Adrenal gland (tissue), 12 donors: ENCODE data around the gene LRIG1. TPM values are rescaled to one million over a fixed set of nuclear protein-coding genes. Genes with fewer than 3 reads are reported as not detected.

Experiments
- DNase-seq, 7 donors: peaks; one replicate each; pipeline ENCODE4 v3.0.0-alpha.2; 2019 to 2020
- H3K27ac ChIP-seq, 5 donors: fragments of 200-600 bp; sonication (generic) in 4 of 5; 1 replicate in 3 of 5; 2 replicates in 2 of 5; pipeline versions ENCODE4 v1.5.1 to v1.8.0; 2016 to 2020; ENCODE audit warnings: mild to moderate bottlenecking in 1 of 5
- H3K27me3 ChIP-seq: fragments of 200-600 bp; 2 replicates; pipeline ENCODE4 v1.8.0; 2021
- H3K36me3 ChIP-seq, 2 donors: fragments of 200-600 bp; replicated peaks in 1 of 2; 1 replicate in 1 of 2; 2 replicates in 1 of 2; pipeline versions ENCODE4 v1.5.1 to v1.8.0; 2018 to 2022
- H3K4me1 ChIP-seq, 2 donors: fragments of 200-600 bp; replicated peaks in 1 of 2; 1 replicate in 1 of 2; 2 replicates in 1 of 2; pipeline versions ENCODE4 v1.5.1 to v1.8.0; 2018 to 2021
- H3K4me3 ChIP-seq, 4 donors: fragments of 200-600 bp; sonication (generic) in 3 of 4; one replicate each; pipeline ENCODE4 v1.5.1; 2016 to 2018
- H3K9me3 ChIP-seq, 3 donors: fragments of 200-600 bp; sonication (generic) in 1 of 3; replicated peaks in 1 of 3; 1 replicate in 2 of 3; 2 replicates in 1 of 3; pipeline versions ENCODE4 v1.5.1 to v1.8.0; 2016 to 2021
- CTCF ChIP-seq, 6 experiments: fragments of 450-650 bp in 4 of 6; fragments of 200-600 bp in 2 of 6; sonication (generic) in 1 of 6; IDR thresholded peaks; 1 replicate in 5 of 6; 2 replicates in 1 of 6; pipeline versions ENCODE4 v1.5.1 to v1.8.0; 2016 to 2021; ENCODE audit warnings: antibody characterized with exemption in 6 of 6, mild to moderate bottlenecking in 2 of 6, moderate library complexity in 1 of 6
- POLR2A ChIP-seq, 2 donors: fragments of 450-650 bp; IDR thresholded peaks; one replicate each; pipeline ENCODE4 v1.6.1; 2017; ENCODE audit warnings: antibody characterized with exemption in 2 of 2, mild to moderate bottlenecking in 2 of 2, moderate library complexity in 1 of 2
- WGBS, 4 donors: extraction: QIAGEN DNeasy Blood & Tissue Kit in 2 of 4; methylation state at CpG; one replicate each; pipeline versions ENCODE4 v1.1.5 to v1.1.7; 2013 to 2017; 5-methylcytosine and 5-hydroxymethylcytosine counted together
- intact Hi-C, 2 donors: fragments of 100-400 bp; cut with DNase I; formaldehyde crosslinking; loops; one replicate each; pipeline versions ENCODE4 v1.14.1 to v1.15.0; 2022 to 2023
- polyA plus RNA-seq, 3 donors: library from polyadenylated mRNA; stranded (reverse); fragments of 200-250 nt in 2 of 3; fragments of 350-450 nt in 1 of 3; fragmentation: Illumina TruSeq in 1 of 3; extraction: RNeasy Lipid Tissue Mini Kit (QIAGEN cat#74804) in 1 of 3; gene quantifications; one replicate each; pipeline ENCODE4 v1.2.3, GENCODE V29; 2013 to 2014
- total RNA-seq, 9 donors: library from RNA; depleted of rRNA in 4 of 9; stranded (reverse); fragments of >200 nt in 4 of 9; fragments of 120-200 nt in 1 of 9; fragmentation: NEBNext Ultra II Directional in 1 of 9; extraction: Animal tissue kit (Norgen Biotek cat#: 25700) in 1 of 9; gene quantifications; one replicate each; pipeline versions ENCODE4 v1.1.0 to v1.2.4, GENCODE V29; 2013 to 2023
- donor health status: healthy with polysubstance abuse.
- donor health status: Bipolar disorder and iron deficiency.
- donor health status: DM: yes; HTN: yes; CAD: no.
- donor health status: DM: no; HTN: no; CAD: no.
- donor health status: DM: no; HTN: no; CAD: no.
- donor health status: DM: yes; HTN: yes; CAD: no.

LRIG1 gene
- total and polyA plus RNA-seq, 12 donors = 1.5 to 13.3 (median 4.7) TPM

GRCh38 chr3:66492071-66492470, 8.8 kb downstream of the LRIG1 start:
- Histone ChIP-seq H3K9me3 (no peaks in the 10 kb centered on the region), H3K4me3 (no peak overlapping the region), H3K27me3 (no peaks in the 10 kb centered on the region), H3K27ac (no peak overlapping the region), H3K36me3 (no peaks in the 10 kb centered on the region), H3K4me1 (no peaks in the 10 kb centered on the region)
- no peak for DNase-seq
- intact Hi-C loops = no loop called here
- WGBS, 4 donors = 72 to 93% (median 77%) methylated on average over 3 of the region's 3 CpGs
- TF ChIP-seq CTCF (IDR thresholded peaks at IDR 0.05) = no peak

GRCh38 chr3:66490984-66491383, 9.8 kb downstream of the LRIG1 start:
- DNase-seq = no peak
- 73 to 80% (median 75%) methylated on average over 1 of the region's 1 CpG for WGBS, 4 donors
- intact Hi-C loops = no loop called here
- H3K36me3 ChIP-seq = no peaks in the 10 kb centered on the region
- H3K27ac ChIP-seq = no peak overlapping the region
- no peaks in the 10 kb centered on the region for H3K27me3 ChIP-seq
- H3K4me3 ChIP-seq = no peak overlapping the region
- H3K4me1 ChIP-seq = no peaks in the 10 kb centered on the region
- TF ChIP-seq POLR2A (IDR thresholded peaks at IDR 0.05) (no peak), CTCF (IDR thresholded peaks at IDR 0.05) (no peak)
- no peaks in the 10 kb centered on the region for H3K9me3 ChIP-seq

GRCh38 chr3:66490214-66490613, 10.6 kb downstream of the LRIG1 start:
- DNase-seq = no peak
- Histone ChIP-seq H3K9me3 (no peaks in the 10 kb centered on the region), H3K36me3 (no peaks in the 10 kb centered on the region), H3K27me3 (no peaks in the 10 kb centered on the region), H3K4me1 (no peaks in the 10 kb centered on the region), H3K27ac (no peak overlapping the region), H3K4me3 (no peak overlapping the region)
- 45 to 56% (median 52%) methylated on average over 4 of the region's 4 CpGs for WGBS, 4 donors
- TF ChIP-seq POLR2A (IDR thresholded peaks at IDR 0.05) (no peak), CTCF (IDR thresholded peaks at IDR 0.05) (no peak)
- intact Hi-C loops = no loop called here

GRCh38 chr3:66489581-66489980, 11.2 kb downstream of the LRIG1 start:
- TF ChIP-seq POLR2A (IDR thresholded peaks at IDR 0.05) (no peak), CTCF (IDR thresholded peaks at IDR 0.05) (no peak)
- H3K36me3 ChIP-seq = no peaks in the 10 kb centered on the region
- intact Hi-C loops = no loop called here
- DNase-seq = no peak
- no peaks in the 10 kb centered on the region for H3K9me3 ChIP-seq
- no peaks in the 10 kb centered on the region for H3K4me1 ChIP-seq
- no peak overlapping the region for H3K4me3 ChIP-seq
- 79 to 83% (median 81%) methylated on average over 4 of the region's 4 CpGs for WGBS, 4 donors
- H3K27me3 ChIP-seq = no peaks in the 10 kb centered on the region
- no peak overlapping the region for H3K27ac ChIP-seq
